H1 (cell line): ENCODE measurements around the gene RNF38. TPM values are rescaled to one million over a fixed set of nuclear protein-coding genes. Genes with fewer than 3 reads are reported as not detected.

Source experiments
- POLR2AphosphoS5 ChIP-seq: IDR thresholded peaks from 2 replicates; pipeline ENCODE4 v1.6.1; 2011; ENCODE audit warnings: low read depth, low read length
- SRF ChIP-seq: IDR thresholded peaks from 2 replicates; pipeline ENCODE4 v1.6.1; 2011; ENCODE audit warnings: mild to moderate bottlenecking, low read depth, low read length, moderate library complexity
- YY1 ChIP-seq: IDR thresholded peaks from 2 replicates; pipeline ENCODE4 v1.6.1; 2011; ENCODE audit warnings: low read depth, mild to moderate bottlenecking, low read length
- polyA plus RNA-seq, 7 experiments: library from polyadenylated mRNA; depleted of rRNA in 3 of 7; stranded (reverse) in 5 of 7; unstranded in 2 of 7; fragments of >200 nt in 5 of 7; fragments of 200-250 nt in 2 of 7; gene quantifications; 1 replicate in 5 of 7; 2 replicates in 1 of 7; 4 replicates in 1 of 7; pipeline versions ENCODE4 v1.2.1 to v1.2.3, GENCODE V29; 2011 to 2013; ENCODE audit warnings: missing spikeins in 2 of 7, mixed read lengths in 2 of 7
- total RNA-seq: library from RNA; stranded (reverse); fragmentation: NEBNext Ultra II Directional; extraction: Animal tissue kit (Norgen Biotek cat#: 25700); gene quantifications from 2 replicates; pipeline ENCODE4 v1.2.1, GENCODE V29; 2021
- TF ChIP-seq, protein P1 (sequence below), 3 experiments: IDR thresholded peaks; 1 replicate in 2 of 3; 2 replicates in 1 of 3; pipeline versions ENCODE4 v1.5.1 to v1.6.1; 2011; ENCODE audit warnings: low read length in 3 of 3, mild to moderate bottlenecking in 3 of 3, inconsistent platforms in 2 of 3, low read depth in 1 of 3, moderate library complexity in 1 of 3; ENCODE audit not compliant: insufficient read depth in 1 of 3; ENCODE audit errors: control extremely low read depth in 1 of 3

Gene RNF38
- total and polyA plus RNA-seq, 2 of the 8 experiments (the other 6 are each of a cell fraction or from before 2014, with no cell fraction given), result 54.9 to 60.9 TPM

DNA sequence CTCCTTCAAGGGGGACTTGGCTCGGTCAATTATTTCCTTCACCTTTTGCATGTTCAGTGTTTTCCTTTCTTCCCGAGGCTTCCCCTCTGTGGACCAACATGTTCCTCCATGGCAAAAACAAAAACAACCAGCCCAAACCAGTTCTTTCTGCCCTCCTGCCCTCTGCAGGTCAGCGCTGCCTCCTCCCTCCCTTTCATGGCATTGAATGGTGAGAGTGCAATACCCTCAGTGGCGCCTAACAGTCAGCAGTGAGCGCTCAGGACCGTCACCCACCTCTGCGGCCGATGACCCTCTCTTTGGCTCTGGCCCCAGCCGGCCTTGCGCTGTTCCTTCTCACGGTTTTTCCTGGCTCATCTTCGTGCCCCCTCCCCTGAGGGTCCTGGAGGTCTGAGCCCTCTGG is 107.4 kb downstream of the RNF38 start (continued):
- TF ChIP-seq, protein P1, sequence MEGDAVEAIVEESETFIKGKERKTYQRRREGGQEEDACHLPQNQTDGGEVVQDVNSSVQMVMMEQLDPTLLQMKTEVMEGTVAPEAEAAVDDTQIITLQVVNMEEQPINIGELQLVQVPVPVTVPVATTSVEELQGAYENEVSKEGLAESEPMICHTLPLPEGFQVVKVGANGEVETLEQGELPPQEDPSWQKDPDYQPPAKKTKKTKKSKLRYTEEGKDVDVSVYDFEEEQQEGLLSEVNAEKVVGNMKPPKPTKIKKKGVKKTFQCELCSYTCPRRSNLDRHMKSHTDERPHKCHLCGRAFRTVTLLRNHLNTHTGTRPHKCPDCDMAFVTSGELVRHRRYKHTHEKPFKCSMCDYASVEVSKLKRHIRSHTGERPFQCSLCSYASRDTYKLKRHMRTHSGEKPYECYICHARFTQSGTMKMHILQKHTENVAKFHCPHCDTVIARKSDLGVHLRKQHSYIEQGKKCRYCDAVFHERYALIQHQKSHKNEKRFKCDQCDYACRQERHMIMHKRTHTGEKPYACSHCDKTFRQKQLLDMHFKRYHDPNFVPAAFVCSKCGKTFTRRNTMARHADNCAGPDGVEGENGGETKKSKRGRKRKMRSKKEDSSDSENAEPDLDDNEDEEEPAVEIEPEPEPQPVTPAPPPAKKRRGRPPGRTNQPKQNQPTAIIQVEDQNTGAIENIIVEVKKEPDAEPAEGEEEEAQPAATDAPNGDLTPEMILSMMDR (IDR thresholded peaks at IDR 0.05; ENCODE audit: control extremely low read depth in 1 of 3, insufficient read depth in 1 of 3, low read depth in 1 of 3, low read length in 3 of 3), result peak; percentile 22 to 41 (median 29); a peak in 3 of 4 replicates
- TF ChIP-seq SRF, result no peak
- TF ChIP-seq POLR2AphosphoS5, result no peak
- TF ChIP-seq YY1, result no peak
